ENCODE results near the gene INAVA.

INAVA gene

GRCh38 chr1:200906491-200906890 lies 11.8 kb downstream of the INAVA start:
- no peaks in the 10 kb centered on the region for H3K27me3 ChIP-seq (ENCODE audit: insufficient read depth, low read depth)
- no peak overlapping the region for H3K27ac ChIP-seq
- no peaks in the 10 kb centered on the region for H4K20me1 ChIP-seq (ENCODE audit: insufficient read depth)
- TF ChIP-seq CTCF (conservative IDR thresholded peaks at IDR 0.05; ENCODE audit: low read depth, low read length): no peak
- no peak overlapping the region for H3K4me2 ChIP-seq
- H3K4me3 ChIP-seq (IDR thresholded peaks at IDR 0.05; ENCODE audit: insufficient read depth, low read depth, low read length): no peak overlapping the region
- no peaks in the 10 kb centered on the region for H3K79me2 ChIP-seq (ENCODE audit: insufficient read depth, low read depth)
- 0 out of 2 replicates have a peak overlapping the region, but pooled peaks have one; percentile 0 for H3K9ac ChIP-seq
- peaks cover 32% of the 10 kb centered on the region for H3K4me1 ChIP-seq (ENCODE audit: low read depth, poor library complexity, severe bottlenecking)
- H3K36me3 ChIP-seq (ENCODE audit: insufficient read depth): no peaks in the 10 kb centered on the region
- no peak overlapping the region for H2AFZ ChIP-seq (ENCODE audit: low read depth)

DNA sequence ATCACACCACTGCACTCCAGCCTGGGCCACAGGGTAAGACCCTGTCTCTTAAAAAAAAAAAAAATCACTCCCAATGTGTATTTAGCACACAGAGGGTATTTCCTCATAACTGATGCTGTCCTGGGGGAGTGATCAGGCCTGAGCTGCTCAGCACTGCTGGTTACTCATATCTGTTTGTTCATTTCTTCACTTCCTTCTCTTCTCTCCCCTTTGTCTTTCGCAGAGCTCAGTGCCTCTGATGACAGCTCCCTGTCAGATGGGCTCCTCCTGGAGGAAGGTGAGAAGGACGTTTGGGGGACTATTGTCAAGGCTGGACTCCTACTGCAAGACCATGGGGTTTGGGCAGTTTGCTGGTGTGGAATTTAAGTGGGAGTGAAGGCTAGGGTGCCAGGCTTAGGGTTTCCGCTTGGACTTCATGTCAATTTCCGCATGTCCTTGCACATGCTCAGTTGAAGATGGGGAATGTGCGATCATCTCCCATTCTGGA lies 13.0 kb downstream of the INAVA start:
- Histone ChIP-seq H3K27me3 (ENCODE audit: insufficient read depth, low read depth) (no peaks in the 10 kb centered on the region), H3K27ac (no peak overlapping the region), H3K4me2 (no peak overlapping the region)

DNA sequence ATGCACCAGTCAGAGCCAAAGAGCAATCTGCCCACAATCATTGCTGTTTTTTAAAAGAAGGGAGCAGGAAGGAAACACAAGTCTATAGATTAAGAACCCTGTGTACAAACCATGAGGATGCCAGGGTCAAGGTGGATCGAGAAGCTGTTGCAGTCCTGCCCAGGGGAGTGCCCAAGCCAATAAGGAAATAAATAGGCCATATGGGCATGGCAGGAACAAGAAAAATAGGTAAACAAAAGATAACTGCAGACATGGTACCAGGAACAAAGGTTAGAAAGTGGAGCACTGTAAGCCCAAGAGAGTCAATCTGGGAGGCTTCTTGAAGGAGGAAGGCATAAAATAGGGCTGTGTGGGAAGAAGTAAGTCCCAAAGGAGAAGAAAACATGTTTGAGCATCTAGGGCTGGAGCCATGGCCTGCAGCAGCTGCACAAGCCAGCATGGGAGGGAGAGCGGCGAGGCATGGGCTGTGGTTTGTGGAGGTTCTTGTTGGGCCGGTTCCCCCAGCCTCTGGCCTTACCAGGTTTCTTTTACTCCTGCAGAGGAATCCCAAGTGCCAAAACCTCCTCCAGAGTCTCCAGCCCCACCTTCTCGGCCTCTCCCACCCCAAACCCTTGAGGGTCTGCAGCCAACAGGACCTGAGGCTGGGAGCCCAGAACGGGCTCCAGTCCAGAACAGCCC lies 13.6 kb downstream of the INAVA start:
- Histone ChIP-seq H3K36me3 (ENCODE audit: insufficient read depth) (no peaks in the 10 kb centered on the region), H2AFZ (ENCODE audit: low read depth) (no peak overlapping the region), H4K20me1 (ENCODE audit: insufficient read depth) (no peaks in the 10 kb centered on the region), H3K9ac (no peak overlapping the region), H3K27me3 (ENCODE audit: insufficient read depth, low read depth) (no peaks in the 10 kb centered on the region), H3K79me2 (ENCODE audit: insufficient read depth, low read depth) (no peaks in the 10 kb centered on the region), H3K4me2 (no peak overlapping the region), H3K4me3 (IDR thresholded peaks at IDR 0.05; ENCODE audit: insufficient read depth, low read depth, low read length) (no peak overlapping the region), H3K4me1 (ENCODE audit: low read depth, poor library complexity, severe bottlenecking) (peaks cover 32% of the 10 kb centered on the region), H3K27ac (no peak overlapping the region)
- TF ChIP-seq CTCF (conservative IDR thresholded peaks at IDR 0.05; ENCODE audit: low read depth, low read length): no peak

More for the DNA sequence above, 13.0 kb downstream of the INAVA start:
- Histone ChIP-seq H3K9ac (no peak overlapping the region), H3K4me1 (ENCODE audit: low read depth, poor library complexity, severe bottlenecking) (peaks cover 32% of the 10 kb centered on the region), H3K4me3 (IDR thresholded peaks at IDR 0.05; ENCODE audit: insufficient read depth, low read depth, low read length) (no peak overlapping the region), H3K36me3 (ENCODE audit: insufficient read depth) (no peaks in the 10 kb centered on the region), H2AFZ (ENCODE audit: low read depth) (no peak overlapping the region), H4K20me1 (ENCODE audit: insufficient read depth) (no peaks in the 10 kb centered on the region), H3K79me2 (ENCODE audit: insufficient read depth, low read depth) (no peaks in the 10 kb centered on the region)
- TF ChIP-seq CTCF (conservative IDR thresholded peaks at IDR 0.05; ENCODE audit: low read depth, low read length): no peak

- no peak overlapping the region for H3K4me3 ChIP-seq (IDR thresholded peaks at IDR 0.05; ENCODE audit: insufficient read depth, low read depth, low read length)
- no peaks in the 10 kb centered on the region for H3K79me2 ChIP-seq (ENCODE audit: insufficient read depth, low read depth)
- H3K36me3 ChIP-seq (ENCODE audit: insufficient read depth): no peaks in the 10 kb centered on the region
These were observed 14.4 kb downstream of the INAVA start for GRCh38 chr1:200909071-200909470.

More at GRCh38 chr1:200909071-200909470, 14.4 kb downstream of the INAVA start:
- Histone ChIP-seq H3K27ac (no peak overlapping the region), H4K20me1 (ENCODE audit: insufficient read depth) (no peaks in the 10 kb centered on the region), H3K9ac (no peak overlapping the region), H2AFZ (ENCODE audit: low read depth) (no peak overlapping the region), H3K27me3 (ENCODE audit: insufficient read depth, low read depth) (no peaks in the 10 kb centered on the region), H3K4me2 (no peak overlapping the region), H3K4me1 (ENCODE audit: low read depth, poor library complexity, severe bottlenecking) (peaks cover 32% of the 10 kb centered on the region)
- no peak for TF ChIP-seq CTCF (conservative IDR thresholded peaks at IDR 0.05; ENCODE audit: low read depth, low read length)
